Caco-2 (cell line): ENCODE data around the gene HIVEP3. TPM values are rescaled to one million over a fixed set of nuclear protein-coding genes. Genes with fewer than 3 reads are reported as not detected.

Source experiments
- BruUV-seq: library from RNA; stranded (reverse); fragments of 400-500 nt; replicated peaks from 2 replicates; lab custom pipeline; 2021; lab: Mats Ljungman, UMichigan
- CTCF ChIA-PET: fragments of 300-600 bp; sonication (Branson Sonifier 250); formaldehyde crosslinking; loops from one replicate; lab custom pipeline; 2022; ENCODE audit warnings: antibody characterized with exemption; lab: Charles Lee
- POLR2A ChIA-PET: fragments of 300-600 bp; sonication (Branson Sonifier 250); formaldehyde crosslinking; loops from one replicate; lab custom pipeline; 2022; ENCODE audit warnings: antibody characterized with exemption; lab: Charles Lee
- DNase-seq, 2 experiments: peaks; one replicate each; pipeline versions ENCODE4 v3.0.0 to v3.0.0-alpha.2; 2020 to 2022
- H3K27me3 ChIP-seq: replicated peaks from 2 replicates; pipeline ENCODE4 v1.6.0; 2011; ENCODE audit warnings: low read length; ENCODE audit not compliant: control insufficient read depth, insufficient read depth
- H3K36me3 ChIP-seq: 2 replicates; pipeline ENCODE4 v1.5.1; 2011; ENCODE audit warnings: low read length; ENCODE audit not compliant: control insufficient read depth, insufficient read depth
- H3K4me1 ChIP-seq: fragments of 250-450 bp; sonication (Bioruptor Pico); 2 replicates; pipeline ENCODE4 v1.5.1; 2020; ENCODE audit warnings: mild to moderate bottlenecking
- H3K4me3 ChIP-seq: 2 replicates; pipeline ENCODE4 v1.5.1; 2011; ENCODE audit warnings: low read depth, mild to moderate bottlenecking, control low read depth, low read length
- H3K9me3 ChIP-seq: fragments of 250-450 bp; sonication (Bioruptor Pico); 2 replicates; pipeline ENCODE4 v1.5.1; 2020; ENCODE audit warnings: mild to moderate bottlenecking, moderate library complexity
- H3K27ac Mint-ChIP-seq: one replicate; pipeline ENCODE4 v1.8.0; 2022; ENCODE audit warnings: mixed read lengths; ENCODE audit not compliant: unreplicated experiment
- H3K27me3 Mint-ChIP-seq: one replicate; pipeline ENCODE4 v1.8.0; 2022; ENCODE audit warnings: mixed read lengths; ENCODE audit not compliant: insufficient read depth, unreplicated experiment
- H3K36me3 Mint-ChIP-seq: one replicate; pipeline ENCODE4 v1.8.0; 2022; ENCODE audit warnings: mild to moderate bottlenecking, mixed read lengths; ENCODE audit not compliant: insufficient read depth, unreplicated experiment
- H3K4me1 Mint-ChIP-seq: one replicate; pipeline ENCODE4 v1.8.0; 2022; ENCODE audit warnings: low read depth, mixed read lengths; ENCODE audit not compliant: unreplicated experiment
- H3K4me3 Mint-ChIP-seq: one replicate; pipeline ENCODE4 v1.8.0; 2022; ENCODE audit warnings: mild to moderate bottlenecking, moderate library complexity, mixed read lengths; ENCODE audit not compliant: unreplicated experiment
- H3K9me3 Mint-ChIP-seq: one replicate; pipeline ENCODE4 v1.8.0; 2022; ENCODE audit warnings: mixed read lengths; ENCODE audit not compliant: unreplicated experiment
- intact Hi-C: fragments of 100-400 bp; cut with micrococcal nuclease; formaldehyde crosslinking; loops from one replicate; pipeline ENCODE4 v1.10.0; 2022; ENCODE audit not compliant: unreplicated experiment
- total RNA-seq: library from RNA; stranded (reverse); gene quantifications from 2 replicates; pipeline ENCODE4 v1.2.3, GENCODE V29; 2022
- TF ChIP-seq, protein P1 (sequence below), 2 experiments: fragments of 200-600 bp in 1 of 2; IDR thresholded peaks; 1 replicate in 1 of 2; 2 replicates in 1 of 2; pipeline versions ENCODE4 v1.5.1 to v1.8.0; 2011 to 2022; ENCODE audit warnings: antibody characterized with exemption in 1 of 2, control low read depth in 1 of 2, inconsistent platforms in 1 of 2, low read depth in 1 of 2, low read length in 1 of 2, mild to moderate bottlenecking in 1 of 2, moderate library complexity in 1 of 2; ENCODE audit not compliant: insufficient read depth in 1 of 2, severe bottlenecking in 1 of 2, unreplicated experiment in 1 of 2

HIVEP3 gene
- total RNA-seq, 1 experiment from 2014 or later, result 0.25 TPM

DNA sequence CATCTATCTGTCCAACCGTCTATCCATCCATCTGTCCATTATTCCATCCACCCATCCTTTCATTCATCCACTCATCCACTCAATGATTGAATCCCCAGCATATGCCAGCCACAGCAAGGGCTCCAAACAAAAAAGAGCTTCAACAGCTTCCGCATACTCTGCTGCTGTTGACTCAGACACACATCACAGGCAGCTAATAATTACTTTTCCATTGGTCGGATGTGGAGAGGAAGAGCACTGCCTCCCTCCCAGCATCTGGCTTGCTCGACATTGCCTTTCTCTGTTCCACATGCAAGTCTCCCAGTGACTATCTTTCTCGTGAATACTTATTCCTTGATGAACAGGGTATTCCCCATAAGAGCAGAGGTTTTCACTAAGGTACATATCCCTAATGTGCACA lies 176.5 kb downstream of the HIVEP3 start:
- intact Hi-C loops, result no loop called here
- CTCF ChIA-PET, result no interaction called here

DNA sequence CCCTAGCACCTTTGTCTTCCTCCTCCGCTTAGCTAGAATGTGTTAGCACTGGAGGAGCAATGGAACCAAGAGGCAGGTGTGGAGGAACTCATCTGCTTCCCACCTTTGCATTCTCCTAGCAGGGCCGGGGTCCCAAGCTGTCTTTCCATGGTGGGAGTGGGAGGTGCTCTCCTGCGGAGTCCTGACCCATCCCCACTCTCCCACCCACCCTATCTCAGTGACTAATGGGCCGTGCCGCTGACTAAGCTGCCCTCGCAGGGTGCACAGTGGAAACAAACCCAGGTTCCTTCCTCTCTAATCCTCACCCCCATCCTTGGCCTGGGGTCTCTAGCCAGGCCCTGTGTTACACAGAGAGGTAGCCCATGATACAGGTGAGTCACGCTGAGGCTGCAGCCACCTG lies 177.5 kb downstream of the HIVEP3 start:
- Histone ChIP-seq H3K9me3 (no peaks in the 10 kb centered on the region), H3K4me1 (no peaks in the 10 kb centered on the region), H3K27me3 (no peaks in the 10 kb centered on the region), H3K4me3 (no peak overlapping the region), H3K36me3 (no peaks in the 10 kb centered on the region)
- DNase-seq, result no peak
- TF ChIP-seq, protein P1, sequence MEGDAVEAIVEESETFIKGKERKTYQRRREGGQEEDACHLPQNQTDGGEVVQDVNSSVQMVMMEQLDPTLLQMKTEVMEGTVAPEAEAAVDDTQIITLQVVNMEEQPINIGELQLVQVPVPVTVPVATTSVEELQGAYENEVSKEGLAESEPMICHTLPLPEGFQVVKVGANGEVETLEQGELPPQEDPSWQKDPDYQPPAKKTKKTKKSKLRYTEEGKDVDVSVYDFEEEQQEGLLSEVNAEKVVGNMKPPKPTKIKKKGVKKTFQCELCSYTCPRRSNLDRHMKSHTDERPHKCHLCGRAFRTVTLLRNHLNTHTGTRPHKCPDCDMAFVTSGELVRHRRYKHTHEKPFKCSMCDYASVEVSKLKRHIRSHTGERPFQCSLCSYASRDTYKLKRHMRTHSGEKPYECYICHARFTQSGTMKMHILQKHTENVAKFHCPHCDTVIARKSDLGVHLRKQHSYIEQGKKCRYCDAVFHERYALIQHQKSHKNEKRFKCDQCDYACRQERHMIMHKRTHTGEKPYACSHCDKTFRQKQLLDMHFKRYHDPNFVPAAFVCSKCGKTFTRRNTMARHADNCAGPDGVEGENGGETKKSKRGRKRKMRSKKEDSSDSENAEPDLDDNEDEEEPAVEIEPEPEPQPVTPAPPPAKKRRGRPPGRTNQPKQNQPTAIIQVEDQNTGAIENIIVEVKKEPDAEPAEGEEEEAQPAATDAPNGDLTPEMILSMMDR (IDR thresholded peaks at IDR 0.05; ENCODE audit: insufficient read depth in 1 of 2, low read depth in 1 of 2, low read length in 1 of 2, severe bottlenecking in 1 of 2, unreplicated experiment in 1 of 2), result no peak
- H3K4me1 Mint-ChIP-seq, result no peaks in the 10 kb centered on the region
- no peaks in the 10 kb centered on the region for H3K9me3 Mint-ChIP-seq
- no TSS peak for BruUV-seq
- no peaks in the 10 kb centered on the region for H3K36me3 Mint-ChIP-seq
- ChIA-PET CTCF (no interaction called here), POLR2A (no interaction called here)
- intact Hi-C loops, result no loop called here
- H3K27me3 Mint-ChIP-seq, result peaks cover 5% of the 10 kb centered on the region
- no peak overlapping the region for H3K4me3 Mint-ChIP-seq
- H3K27ac Mint-ChIP-seq, result no peak overlapping the region

More for the DNA sequence above, 176.5 kb downstream of the HIVEP3 start:
- H3K36me3 ChIP-seq, result no peaks in the 10 kb centered on the region
- no peaks in the 10 kb centered on the region for H3K27me3 ChIP-seq
- no TSS peak for BruUV-seq
- POLR2A ChIA-PET, result no interaction called here
- H3K4me1 ChIP-seq, result no peaks in the 10 kb centered on the region
- no peak overlapping the region for H3K4me3 Mint-ChIP-seq
- no peak overlapping the region for H3K27ac Mint-ChIP-seq
- no peak overlapping the region for H3K4me3 ChIP-seq
- no peaks in the 10 kb centered on the region for H3K36me3 Mint-ChIP-seq
- H3K9me3 Mint-ChIP-seq, result no peaks in the 10 kb centered on the region
- TF ChIP-seq, protein P1 (IDR thresholded peaks at IDR 0.05; ENCODE audit: insufficient read depth in 1 of 2, low read depth in 1 of 2, low read length in 1 of 2, severe bottlenecking in 1 of 2, unreplicated experiment in 1 of 2), result no peak
- H3K27me3 Mint-ChIP-seq, result peaks cover 8% of the 10 kb centered on the region
- no peaks in the 10 kb centered on the region for H3K4me1 Mint-ChIP-seq
- H3K9me3 ChIP-seq, result no peaks in the 10 kb centered on the region
- DNase-seq, result no peak

DNA sequence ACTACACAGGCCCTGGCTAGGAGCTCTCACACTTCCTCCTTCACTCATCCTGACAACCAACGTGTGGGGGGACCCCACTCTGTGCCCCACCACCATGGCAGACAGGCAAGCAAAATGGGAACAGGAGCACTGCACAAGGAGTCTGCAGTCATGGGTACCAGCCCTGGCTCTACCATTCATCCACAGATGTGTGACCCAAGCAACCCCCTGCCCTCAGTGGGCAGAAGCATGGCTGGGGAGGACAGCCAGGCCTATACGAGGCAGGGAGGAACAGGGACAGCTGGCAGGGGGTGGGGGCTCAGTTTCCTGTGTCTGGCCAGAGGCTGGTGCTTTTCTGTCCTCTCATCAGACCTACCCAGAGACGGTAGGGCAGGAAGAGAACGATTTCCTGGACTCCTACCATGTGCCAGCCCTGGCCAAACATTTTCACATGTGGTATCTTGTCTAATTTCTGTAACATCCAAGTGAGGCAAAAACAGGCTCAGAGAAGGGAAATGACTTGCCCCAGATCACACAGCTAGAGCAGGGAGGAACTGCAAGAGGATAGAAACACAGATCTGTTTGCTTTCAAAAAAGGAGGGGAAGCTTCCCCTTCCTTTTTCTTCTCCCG lies 178.0 kb downstream of the HIVEP3 start:
- CTCF ChIA-PET, result no interaction called here
- no peaks in the 10 kb centered on the region for H3K36me3 ChIP-seq
- no peaks in the 10 kb centered on the region for H3K36me3 Mint-ChIP-seq
- no peaks in the 10 kb centered on the region for H3K4me1 Mint-ChIP-seq
- no peak for DNase-seq
- no peaks in the 10 kb centered on the region for H3K4me1 ChIP-seq
- POLR2A ChIA-PET, result no interaction called here
- no peaks in the 10 kb centered on the region for H3K27me3 ChIP-seq
- TF ChIP-seq, protein P1 (IDR thresholded peaks at IDR 0.05; ENCODE audit: insufficient read depth in 1 of 2, low read depth in 1 of 2, low read length in 1 of 2, severe bottlenecking in 1 of 2, unreplicated experiment in 1 of 2), result no peak
- no peak overlapping the region for H3K4me3 ChIP-seq
- no TSS peak for BruUV-seq
- H3K27me3 Mint-ChIP-seq, result peaks cover 5% of the 10 kb centered on the region
- H3K4me3 Mint-ChIP-seq, result no peak overlapping the region
- H3K9me3 ChIP-seq, result no peaks in the 10 kb centered on the region
- H3K27ac Mint-ChIP-seq, result no peak overlapping the region
- intact Hi-C loops, result no loop called here
- no peaks in the 10 kb centered on the region for H3K9me3 Mint-ChIP-seq
